AG10803 (cell line): Measurements from ENCODE around the gene CLSTN2.

ENCODE experiments used
- DNase-seq: peaks from one replicate; pipeline ENCODE4 v3.0.0; 2010; ENCODE audit warnings: low read depth
- H3K4me3 ChIP-seq: 2 replicates; pipeline ENCODE4 v1.5.1; 2011; ENCODE audit warnings: mild to moderate bottlenecking, low read length, control low read depth
- CTCF ChIP-seq: conservative IDR thresholded peaks from 2 replicates; pipeline ENCODE4 v1.5.1; 2011; ENCODE audit warnings: mild to moderate bottlenecking, low read length, control low read depth, inconsistent platforms

Gene CLSTN2

GRCh38 chr3:140311428-140311827 lies 376.4 kb downstream of the CLSTN2 start:
- DNase-seq = no peak
- H3K4me3 ChIP-seq = no peak overlapping the region
- TF ChIP-seq CTCF = no peak

GRCh38 chr3:140315955-140316354 lies 381.0 kb downstream of the CLSTN2 start:
- no peak overlapping the region for H3K4me3 ChIP-seq
- no peak for TF ChIP-seq CTCF
- no peak for DNase-seq

- no peak for TF ChIP-seq CTCF
- no peak overlapping the region for H3K4me3 ChIP-seq
- no peak for DNase-seq
These were observed 381.5 kb downstream of the CLSTN2 start for GRCh38 chr3:140316466-140316865.

GRCh38 chr3:140316868-140317400 lies 381.9 kb downstream of the CLSTN2 start:
- no peak for TF ChIP-seq CTCF
- no peak overlapping the region for H3K4me3 ChIP-seq
- no peak for DNase-seq

GRCh38 chr3:140319739-140320138 lies 384.8 kb downstream of the CLSTN2 start:
- no peak for DNase-seq
- no peak overlapping the region for H3K4me3 ChIP-seq
- no peak for TF ChIP-seq CTCF

- H3K4me3 ChIP-seq = no peak overlapping the region
- no peak for TF ChIP-seq CTCF
- DNase-seq = no peak
These were observed 388.6 kb downstream of the CLSTN2 start for GRCh38 chr3:140323561-140323960.

- TF ChIP-seq CTCF = no peak
- no peak overlapping the region for H3K4me3 ChIP-seq
- no peak for DNase-seq
These were observed 397.1 kb downstream of the CLSTN2 start for GRCh38 chr3:140332131-140332530.
